Measurements from ENCODE around the gene CYP19A1. TPM values are rescaled to one million over a fixed set of nuclear protein-coding genes. Genes with fewer than 3 reads are reported as not detected.
"Not testable (repeated sequence)": the region's sequence is repeated elsewhere in the genome, so short reads cannot be mapped to it uniquely, and the experiment has no call there.

Gene CYP19A1
- total RNA-seq, 1 donor from 2014 or later: not detected

DNA sequence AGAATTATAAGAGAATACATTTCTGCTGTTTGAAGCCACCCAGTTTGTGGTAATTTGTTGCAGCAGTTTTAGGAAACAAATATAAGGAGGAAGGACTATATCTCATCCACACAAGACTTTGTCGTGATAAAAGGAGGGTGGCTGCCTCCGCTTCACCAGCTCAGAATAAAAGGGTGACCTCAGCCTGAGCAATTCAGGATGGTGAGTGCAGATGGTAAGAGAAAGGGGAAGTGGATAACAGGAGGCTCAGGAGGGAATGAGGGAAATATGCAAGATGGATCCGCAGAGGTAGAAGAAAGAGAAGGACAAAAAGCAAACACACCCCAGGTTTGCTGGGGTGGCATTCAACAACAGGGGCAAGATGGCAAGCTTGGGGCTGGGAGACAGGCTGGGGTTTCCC, 135.6 kb downstream of the CYP19A1 start:
- no peak for DNase-seq

DNA sequence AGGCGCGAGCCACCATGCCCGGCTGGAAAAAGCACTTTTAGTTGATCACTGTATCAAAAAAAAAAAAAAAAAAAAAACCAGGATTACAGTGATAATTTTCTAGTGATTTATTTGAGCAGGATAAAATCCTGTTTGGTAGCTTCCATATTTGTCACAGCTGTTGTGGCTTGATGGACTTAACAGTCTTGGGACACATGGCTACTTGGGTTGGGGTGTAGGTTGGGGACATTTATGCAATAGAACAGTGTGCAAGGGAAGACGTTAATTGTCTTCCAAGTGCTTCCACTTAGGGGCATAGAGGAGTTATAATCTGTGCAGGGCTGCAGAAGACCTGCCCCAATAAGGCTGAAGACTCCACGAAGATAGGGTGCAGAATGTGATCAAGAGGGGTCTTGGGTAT, 136.8 kb downstream of the CYP19A1 start:
- no peak for DNase-seq

DNA sequence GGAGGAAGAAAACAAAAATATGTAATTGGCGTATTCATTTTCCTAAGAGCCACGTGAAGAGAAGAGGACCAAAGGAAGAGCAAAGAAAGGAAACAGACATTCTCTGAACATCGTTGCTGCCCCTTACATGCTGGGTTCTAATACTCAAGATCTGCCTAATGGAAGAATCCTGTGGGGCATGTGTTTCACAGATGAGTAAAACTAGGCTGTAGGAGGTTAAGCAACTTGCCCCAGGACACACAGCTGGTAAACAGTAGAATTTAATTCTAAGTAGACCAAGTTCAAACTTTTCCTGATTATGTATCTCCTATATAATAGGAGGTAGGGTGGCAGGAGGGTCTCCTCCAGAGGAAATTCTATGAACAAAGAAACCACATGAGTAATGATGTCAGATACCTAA, 137.6 kb downstream of the CYP19A1 start:
- DNase-seq: no peak

DNA sequence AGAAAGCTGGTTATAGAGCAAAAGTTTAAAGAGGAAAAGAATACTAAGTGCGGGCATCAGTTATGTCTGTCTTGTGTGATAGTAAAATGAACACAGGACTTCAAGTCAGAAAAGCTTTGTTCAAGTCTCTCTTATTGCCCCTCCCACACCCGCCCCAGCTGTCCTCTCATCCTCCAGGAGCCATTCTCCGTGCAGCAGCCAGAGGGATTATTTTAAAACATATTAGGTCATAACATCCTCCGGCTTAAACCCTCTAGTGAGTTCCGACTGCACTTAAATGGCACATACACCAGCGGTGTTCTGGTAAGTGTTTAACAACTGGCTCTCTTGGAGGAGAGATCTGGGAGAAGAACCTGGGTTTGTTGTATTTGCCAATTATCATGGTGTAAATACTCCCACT, 138.9 kb downstream of the CYP19A1 start:
- DNase-seq: no peak

DNA sequence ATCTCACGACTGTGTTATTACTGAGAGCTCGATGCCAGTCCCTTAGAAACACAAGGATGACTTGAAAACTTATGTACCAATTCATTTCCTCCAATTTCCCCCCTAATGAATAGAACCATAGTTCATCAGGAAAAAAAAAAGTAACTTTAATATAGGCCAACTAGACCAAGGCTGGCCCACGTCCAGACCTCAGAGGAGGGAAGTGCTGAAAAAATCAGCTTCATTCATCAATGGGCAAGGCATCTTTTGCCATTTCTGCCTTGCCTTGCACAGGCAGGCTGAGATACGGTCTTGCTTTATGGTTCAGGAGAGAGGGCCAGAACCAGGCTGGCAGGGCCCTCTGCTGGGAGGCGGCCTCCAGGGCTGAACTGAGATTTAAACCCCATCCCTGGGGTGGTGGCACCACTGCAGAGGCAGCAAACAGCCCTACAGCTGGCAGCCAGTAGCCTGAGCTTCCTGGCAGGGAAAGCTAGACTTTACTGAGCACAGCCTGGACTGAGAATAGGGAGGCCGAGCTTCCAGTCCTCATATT, 139.6 kb downstream of the CYP19A1 start:
- peak; percentile 12 for DNase-seq

DNA sequence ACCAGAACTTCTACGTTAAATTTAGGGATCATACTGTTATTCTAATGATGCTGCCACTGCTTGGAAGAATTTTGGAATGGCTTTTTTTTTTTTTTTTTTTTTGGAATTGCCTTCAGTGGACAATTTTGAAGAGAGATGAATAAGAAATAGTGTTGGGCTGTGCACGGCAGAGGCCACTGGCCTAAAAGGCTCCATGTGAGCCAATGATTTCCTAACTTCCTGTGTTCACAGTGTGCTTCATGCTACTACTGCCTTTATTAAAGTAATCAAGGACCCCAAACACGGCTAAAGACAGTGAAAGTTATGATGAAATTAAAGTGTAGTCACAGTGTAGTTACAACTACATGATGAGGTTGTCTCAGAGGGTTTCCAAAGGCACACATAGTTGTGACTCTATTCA, 142.9 kb downstream of the CYP19A1 start:
- no peak for DNase-seq

DNA sequence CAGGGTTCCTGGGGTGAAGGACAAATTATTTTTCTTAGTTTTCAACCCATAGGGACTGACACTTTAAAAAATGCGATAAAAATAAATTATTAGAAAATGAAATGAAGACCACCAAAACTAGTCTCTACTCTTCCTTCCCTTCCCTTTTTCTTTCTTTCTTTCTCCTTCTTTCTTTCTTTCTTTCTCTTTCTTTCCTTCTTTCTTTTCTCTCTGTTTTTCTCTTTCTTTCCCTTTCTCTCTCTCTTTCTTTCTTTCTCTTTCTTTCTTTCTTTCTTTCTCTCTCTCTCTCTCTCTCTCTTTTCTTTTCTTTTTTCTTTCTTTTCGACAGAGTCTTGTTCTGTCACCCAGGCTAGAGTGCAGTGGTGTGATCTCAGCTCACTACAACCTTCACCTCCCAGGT, 144.4 kb downstream of the CYP19A1 start:
- DNase-seq: no peak

DNA sequence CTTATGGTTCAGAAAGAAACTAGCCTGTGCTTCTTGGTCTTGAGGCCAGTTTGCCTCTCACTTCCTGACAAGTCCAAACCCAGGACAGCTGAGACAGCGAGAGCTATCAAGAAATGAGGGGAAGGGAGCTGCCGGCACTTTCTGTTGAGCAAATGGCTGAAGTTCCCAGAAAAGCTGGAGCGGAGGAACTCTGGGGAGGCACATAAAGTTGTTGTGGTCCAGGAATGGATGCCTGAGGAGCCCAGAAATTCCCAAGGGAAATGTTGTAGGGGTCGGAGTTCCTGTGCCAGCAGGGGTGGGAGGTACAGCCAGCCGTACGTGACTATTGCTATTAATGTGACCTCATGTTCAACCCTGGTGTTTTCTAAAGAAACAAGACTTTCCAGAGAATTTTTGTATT, 144.9 kb downstream of the CYP19A1 start:
- DNase-seq: no peak

DNA sequence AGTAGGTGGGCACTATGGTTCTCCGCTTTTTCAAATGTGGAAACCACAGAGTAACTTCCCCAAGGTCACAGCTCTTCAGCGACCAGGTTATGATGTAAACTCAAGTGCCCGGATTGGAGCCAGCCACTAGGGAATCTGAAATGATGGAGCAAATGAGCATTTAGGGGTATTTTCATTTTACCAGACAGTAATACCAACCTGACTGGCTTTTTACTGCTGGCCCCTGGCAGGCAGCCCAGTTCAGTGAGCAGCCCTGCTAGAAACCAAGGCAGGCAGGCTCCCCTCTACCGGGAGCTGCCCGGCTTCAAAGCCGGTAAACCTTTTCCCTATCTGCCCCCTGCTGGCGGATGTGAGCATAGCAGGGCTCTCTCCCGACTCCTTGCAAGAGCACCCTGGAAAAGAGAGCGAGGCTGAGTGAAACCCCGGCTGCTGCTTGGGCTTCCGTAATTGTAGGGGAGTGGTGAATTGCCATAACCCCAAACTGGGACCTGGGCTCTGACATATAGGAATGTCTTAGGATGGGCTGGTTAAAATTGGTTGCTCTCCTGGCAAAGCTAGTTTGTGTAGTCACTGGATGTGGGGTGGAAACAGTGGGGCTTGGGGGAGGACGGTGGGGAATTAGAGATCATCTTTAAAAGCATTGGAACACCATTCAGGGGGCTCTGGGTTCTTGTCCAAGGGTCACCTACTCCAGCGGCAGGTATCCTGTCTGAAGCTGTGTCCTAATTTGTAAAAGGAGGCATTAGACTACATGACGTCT, 145.7 kb downstream of the CYP19A1 start:
- peak; percentile 95 for DNase-seq

DNA sequence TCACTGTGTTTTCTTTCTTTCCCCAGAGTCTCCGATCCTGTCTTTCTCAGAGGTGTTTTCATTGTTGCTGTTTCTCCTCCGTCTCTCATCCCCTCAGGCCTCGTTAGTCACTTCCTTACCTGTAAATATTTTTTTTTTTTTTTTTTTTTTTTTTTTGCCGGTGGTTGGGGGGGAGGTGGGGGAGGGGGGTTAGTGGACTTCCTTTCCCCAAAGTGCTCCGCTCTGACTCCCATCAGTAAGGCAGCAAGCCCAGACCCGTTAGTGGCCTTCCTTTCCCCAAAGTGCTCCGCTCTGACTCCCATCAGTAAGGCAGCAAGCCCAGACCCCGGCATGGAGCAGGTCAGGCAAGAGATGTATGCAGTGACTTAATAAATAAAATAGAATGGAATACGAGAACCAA, 146.6 kb downstream of the CYP19A1 start:
- DNase-seq: no peak

DNA sequence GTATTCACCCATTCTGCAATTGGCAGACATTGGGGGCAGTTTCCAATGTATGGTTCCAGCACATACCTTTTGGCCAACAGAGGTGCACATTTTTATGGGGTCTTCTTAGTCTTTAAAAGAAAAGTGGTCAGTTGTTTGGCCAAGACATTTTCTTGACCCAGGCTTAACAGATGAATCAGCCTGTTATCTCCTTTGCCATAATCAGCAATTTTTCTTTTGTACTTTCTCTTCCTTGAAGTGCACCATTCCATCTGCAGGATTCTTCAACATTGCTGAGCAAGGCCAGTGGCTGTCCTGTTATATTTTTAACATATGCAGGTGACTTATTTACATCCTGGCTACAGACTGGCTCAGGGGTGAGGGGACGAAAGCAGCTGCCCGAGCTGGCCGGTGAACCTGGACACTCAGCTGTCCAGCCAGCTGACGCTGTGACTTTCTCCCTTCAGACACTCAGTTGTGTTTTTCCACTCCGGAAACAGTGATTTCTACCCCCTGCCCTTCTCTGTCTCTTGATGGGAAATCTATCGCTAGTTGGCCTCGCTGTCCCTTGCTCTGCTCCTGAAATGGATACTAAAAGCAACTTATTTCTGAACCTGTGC, 147.2 kb downstream of the CYP19A1 start:
- peak; percentile 59 for DNase-seq

DNA sequence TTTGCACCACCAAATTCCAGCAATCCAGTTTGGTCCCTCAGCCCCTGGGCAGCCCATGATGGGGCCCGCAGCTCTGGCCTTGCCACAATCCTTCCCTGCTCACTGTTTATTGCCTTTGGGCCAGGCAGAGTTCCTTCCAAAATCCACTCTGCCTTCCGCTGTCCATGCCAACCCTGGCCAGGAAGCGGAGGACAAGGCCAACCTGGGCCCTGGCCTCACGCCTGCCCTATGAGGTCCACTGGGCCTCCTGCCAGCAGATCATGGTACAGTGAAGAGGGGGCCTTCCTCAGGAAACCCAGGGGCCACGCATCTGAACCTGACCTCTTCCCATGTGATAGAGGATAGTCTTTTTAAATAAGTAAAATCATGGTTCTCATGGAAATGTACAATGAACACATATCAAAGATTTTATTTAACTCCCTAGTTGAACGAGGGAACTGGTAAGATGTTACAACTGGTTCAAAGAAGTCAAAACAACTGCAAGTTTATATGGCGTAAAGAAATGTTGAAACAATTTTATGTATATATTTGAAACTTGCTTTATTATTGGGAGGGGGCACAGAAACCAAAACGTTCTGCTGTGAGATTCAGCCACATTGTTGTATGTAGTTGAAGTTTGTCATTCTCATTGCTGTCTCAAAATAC, 147.8 kb downstream of the CYP19A1 start:
- peak; percentile 39 for DNase-seq

DNA sequence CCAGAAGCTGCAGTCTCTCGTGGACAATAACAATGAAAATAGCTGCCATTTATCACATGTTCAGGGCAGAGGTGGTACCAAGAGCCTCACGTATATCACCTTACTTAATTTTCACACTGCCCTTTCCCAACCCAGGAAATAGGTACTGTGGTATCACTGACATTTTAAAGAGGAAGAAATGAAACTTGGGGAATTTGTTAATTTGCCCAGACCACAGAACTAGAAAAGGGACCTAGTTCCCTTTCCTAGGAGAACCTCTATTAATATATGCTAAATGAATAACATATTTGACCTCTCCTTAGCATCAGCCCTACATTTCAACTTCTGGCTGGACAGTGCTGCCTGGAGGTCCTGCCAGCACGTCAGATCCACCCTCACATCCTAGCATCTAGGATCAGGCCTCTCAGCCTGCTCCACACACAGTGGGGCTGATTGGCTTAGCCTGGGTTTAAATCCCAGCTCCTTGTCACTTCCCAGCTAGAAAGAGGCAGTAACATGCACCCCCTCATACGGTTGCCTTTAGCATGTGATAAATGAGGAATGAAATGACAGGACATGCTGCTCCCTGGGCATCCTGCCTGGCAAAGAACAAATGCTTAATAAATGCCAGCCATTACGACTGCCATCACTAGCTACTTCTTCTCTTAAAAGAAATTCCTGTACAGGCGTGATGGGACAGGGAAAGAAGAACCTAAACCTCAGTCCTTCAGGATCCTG, 148.6 kb downstream of the CYP19A1 start:
- DNase-seq: no peak

DNA sequence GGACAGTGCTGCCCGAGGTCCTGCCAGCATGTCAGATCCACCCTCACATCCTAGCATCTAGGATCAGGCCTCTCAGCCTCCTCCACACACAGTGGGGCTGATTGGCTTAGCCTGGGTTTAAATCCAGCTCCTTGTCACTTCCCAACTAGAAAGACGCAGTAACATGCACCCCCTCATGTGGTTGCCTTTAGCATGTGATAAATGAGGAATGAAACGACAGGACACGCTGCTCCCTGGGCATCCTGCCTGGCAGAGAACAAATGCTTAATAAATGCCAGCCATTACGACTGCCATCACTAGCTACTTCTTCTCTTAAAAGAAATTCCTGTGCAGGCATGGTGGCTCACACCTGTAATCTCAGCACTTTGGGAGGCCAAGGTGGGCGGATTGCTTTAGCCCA, 149.6 kb downstream of the CYP19A1 start:
- DNase-seq: not testable (repeated sequence)

DNA sequence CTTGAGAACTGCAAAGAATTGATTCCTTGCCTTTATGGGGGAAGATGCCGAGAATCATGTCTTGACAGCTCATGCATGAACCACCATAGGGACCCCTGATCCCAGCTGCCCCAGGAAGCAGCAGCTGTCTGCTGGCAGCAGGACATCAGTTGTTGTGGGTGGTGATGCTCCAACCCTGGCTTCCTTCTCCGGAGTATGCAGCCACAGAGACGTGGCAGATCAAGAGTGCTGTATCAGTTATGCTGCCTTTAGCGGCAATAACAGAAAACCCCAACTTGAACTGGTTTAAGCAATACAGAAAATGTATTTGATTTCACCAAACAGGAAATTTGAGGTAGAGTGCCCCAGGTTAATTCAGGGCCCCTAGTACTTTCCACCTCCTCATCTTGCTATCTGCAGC, 151.5 kb downstream of the CYP19A1 start:
- DNase-seq: no peak

DNA sequence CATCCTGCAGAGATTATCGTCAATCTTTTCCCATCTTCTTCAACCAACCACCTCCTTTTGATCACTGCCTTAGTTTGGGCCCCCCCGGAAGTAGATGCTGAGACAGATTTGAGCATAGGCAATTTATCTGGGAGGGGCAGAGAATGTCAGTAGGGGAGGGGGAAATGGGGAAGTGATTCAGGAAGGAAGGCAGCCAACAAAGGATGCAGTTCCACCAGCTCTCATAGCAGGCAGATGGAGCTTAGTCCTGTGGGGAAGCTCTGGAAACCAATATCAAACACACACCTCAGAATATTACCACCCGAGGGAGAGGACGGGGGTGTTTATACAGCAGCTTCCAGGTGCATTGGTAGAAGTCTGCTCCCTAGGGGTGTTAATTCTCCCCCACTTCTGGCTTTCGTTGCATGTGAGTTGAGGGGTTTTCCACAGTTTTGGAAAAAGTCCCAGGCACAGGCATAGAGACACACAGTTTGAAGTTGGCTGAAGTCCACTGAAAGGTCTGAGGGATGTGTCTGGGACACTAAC, 152.2 kb downstream of the CYP19A1 start:
- DNase-seq: no peak

DNA sequence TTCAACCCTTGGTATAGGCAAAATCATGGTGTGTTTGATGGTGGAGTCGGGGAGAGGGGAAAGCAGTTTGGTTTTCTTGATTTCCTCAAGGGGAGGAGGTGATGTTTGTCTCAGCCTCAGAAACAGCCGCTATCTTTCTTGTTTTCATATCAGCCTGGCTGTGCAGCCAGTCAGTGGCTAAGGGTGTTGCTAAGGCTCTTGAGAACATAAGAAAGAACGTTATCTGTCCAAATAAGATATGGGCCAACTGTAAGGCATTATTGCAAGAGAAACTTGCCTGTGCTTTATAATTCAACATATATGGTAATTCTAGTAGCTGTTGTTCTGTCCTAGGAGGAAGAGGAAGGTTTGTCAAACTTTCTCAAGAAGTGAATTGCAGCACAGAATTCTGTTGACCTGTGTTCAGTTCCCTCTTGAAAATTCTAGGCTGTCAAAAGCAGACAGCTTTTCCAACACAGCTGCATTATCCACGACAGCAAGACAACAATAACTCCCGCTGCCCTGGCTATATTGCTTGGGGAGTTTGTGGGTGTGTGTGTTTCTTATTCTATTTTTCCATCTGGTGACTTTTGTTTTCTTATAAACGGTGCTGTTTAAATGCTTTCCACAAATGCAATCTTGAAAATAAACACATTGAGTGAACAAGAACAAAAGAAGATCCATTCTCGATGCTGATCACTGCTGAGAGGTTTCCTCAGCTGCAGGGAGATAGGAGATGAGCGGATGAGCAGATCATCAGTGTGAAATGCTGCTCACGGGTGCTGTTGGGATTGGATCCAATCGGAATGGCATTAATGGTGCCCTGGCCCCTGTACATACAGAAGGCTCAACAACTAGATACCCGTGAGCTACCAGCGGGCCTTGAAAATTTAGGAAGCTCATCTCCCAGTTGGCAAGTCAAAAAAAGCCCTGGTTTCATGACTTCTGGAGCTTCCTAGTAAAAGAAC, 152.9 kb downstream of the CYP19A1 start:
- DNase-seq: no peak

DNA sequence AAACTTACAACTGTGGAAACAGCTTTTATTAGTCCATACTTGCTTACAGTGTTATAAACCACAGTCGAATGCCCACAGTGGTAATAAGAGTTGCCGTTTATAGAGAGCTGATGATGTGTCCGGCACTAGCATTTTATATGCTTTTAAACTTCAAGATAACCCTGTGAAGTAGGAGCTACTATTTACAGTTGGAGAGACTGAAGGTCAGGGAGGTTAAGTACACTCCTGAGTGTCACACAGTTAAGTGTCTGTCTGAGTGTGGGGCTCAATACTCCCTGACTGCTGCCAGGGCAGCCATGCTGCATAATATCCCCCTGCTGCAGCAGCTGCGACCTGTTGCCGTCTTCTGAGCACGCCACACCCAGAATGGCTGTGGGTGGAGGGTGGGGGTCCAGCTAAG, 153.8 kb downstream of the CYP19A1 start:
- DNase-seq: no peak

DNA sequence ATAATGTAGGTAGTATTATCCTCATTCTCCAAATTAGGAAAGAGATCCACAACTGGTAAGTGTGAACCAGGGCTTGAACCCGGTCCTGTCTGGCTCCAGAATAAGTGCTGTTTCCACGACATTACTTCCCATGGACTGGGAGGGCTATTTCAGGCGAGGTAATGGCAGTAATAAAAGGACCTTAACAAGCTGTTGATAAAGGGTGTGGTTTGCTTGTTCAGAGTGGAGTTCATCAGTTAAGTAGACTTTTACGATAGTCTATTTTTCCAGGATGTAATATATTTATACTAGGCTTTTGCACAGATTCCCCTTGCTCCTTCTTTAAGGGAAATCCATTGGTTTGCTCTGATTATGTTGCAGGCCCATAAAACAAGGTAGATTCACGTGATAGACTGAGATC, 155.3 kb downstream of the CYP19A1 start:
- DNase-seq: no peak

DNA sequence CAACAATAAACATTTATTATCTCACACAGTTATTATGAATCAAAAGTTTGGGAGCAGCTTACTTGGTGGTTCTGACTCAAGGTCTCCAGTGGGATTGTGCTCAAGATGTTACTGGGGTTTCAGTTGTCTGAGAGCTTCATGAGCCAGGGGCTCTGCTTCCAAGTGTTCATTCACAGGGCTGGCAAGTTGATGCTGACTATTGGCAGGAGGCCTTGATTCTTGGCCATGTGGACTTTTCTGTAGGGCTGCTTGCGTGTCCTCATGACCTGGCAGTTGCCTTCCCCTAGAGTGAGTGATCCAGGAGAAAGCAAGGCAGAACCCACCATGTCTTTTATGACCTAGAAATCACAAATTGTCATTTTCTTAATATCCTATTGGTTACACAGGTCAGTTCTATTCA, 156.5 kb downstream of the CYP19A1 start:
- no peak for DNase-seq

DNA sequence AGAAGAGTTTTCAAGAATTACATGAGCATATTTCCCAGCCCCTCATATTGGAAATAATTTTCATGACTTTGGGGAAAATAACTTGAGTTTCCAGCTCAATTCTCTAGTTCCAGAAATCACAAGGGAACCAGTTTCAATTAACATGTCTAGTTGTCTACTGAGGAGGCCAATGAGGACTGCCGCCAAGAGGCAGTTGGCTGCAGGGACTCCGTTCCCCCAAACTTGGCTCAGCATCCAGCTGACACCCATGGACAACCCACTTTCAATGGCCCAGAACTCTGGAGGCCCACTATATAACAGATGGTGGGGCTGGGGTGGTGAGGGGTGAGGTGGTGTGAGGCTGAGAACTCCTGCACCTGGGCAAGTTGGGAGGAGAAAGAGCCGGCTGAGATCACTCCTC, 157.2 kb downstream of the CYP19A1 start:
- DNase-seq: no peak

DNA sequence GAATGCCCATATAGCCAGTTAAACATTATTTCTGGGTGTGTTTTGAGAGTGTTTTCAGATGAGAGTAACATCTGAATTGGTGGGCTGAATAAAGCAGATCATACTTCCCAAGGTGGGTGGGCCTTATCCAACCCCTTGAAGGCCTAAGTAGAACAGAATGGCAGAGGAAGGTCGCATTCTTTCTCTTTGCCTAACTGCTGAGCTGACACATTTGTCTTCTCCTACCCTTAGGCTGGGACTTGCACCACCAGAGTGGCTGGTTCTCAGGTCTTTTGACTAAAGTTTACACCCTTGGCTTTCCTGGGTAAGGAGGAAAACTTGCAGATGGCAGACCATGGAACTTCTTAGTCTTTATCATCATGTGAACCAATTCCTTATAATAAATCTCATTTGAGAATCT, 157.9 kb downstream of the CYP19A1 start:
- DNase-seq: no peak
